HEK293T (cell line): ENCODE data around the gene HEXIM1.

Experiments
- CTCF ChIA-PET: fragments of 350-600 bp; formaldehyde crosslinking; extraction: SDS; loops from one replicate; lab custom pipeline; 2021; ENCODE audit warnings: antibody characterized with exemption, inconsistent platforms; lab: Yijun Ruan, JAX
- POLR2A ChIA-PET: fragments of 350-600 bp; formaldehyde crosslinking; extraction: SDS; loops from one replicate; lab custom pipeline; 2020; ENCODE audit warnings: antibody characterized with exemption, inconsistent platforms; lab: Yijun Ruan, JAX
- DNase-seq: peaks from one replicate; pipeline ENCODE4 v3.0.0; 2012; ENCODE audit warnings: mixed read lengths; ENCODE audit errors: extremely low spot score
- ARNT ChIP-seq: fragments of 450-650 bp; IDR thresholded peaks from 2 replicates; pipeline ENCODE4 v1.6.1; 2017; ENCODE audit warnings: mild to moderate bottlenecking
- BHLHE40 ChIP-seq: fragments of 450-650 bp; IDR thresholded peaks from 2 replicates; pipeline ENCODE4 v1.6.1; 2016; ENCODE audit warnings: mild to moderate bottlenecking, moderate library complexity, borderline replicate concordance
- CTBP1 ChIP-seq: fragments of 450-650 bp; IDR thresholded peaks from 2 replicates; pipeline ENCODE4 v1.6.1; 2016; ENCODE audit warnings: borderline replicate concordance
- ELF4 ChIP-seq: fragments of 450-650 bp; IDR thresholded peaks from 2 replicates; pipeline ENCODE4 v1.6.1; 2017; ENCODE audit warnings: antibody characterized with exemption
- FOXA1 ChIP-seq: fragments of 450-650 bp; IDR thresholded peaks from 2 replicates; pipeline ENCODE4 v1.6.1; 2016; ENCODE audit warnings: mild to moderate bottlenecking
- FOXK2 ChIP-seq: fragments of 450-650 bp; IDR thresholded peaks from 2 replicates; pipeline ENCODE4 v1.6.1; 2016; ENCODE audit warnings: mild to moderate bottlenecking
- FOXM1 ChIP-seq: fragments of 450-650 bp; IDR thresholded peaks from 2 replicates; pipeline ENCODE4 v1.6.1; 2017; ENCODE audit warnings: mild to moderate bottlenecking, borderline replicate concordance
- HDGF ChIP-seq: fragments of 450-650 bp; IDR thresholded peaks from 2 replicates; pipeline ENCODE4 v1.6.1; 2017; ENCODE audit warnings: antibody characterized with exemption, borderline replicate concordance
- L3MBTL2 ChIP-seq: fragments of 450-650 bp; conservative IDR thresholded peaks from 2 replicates; pipeline ENCODE4 v1.6.1; 2016; ENCODE audit warnings: mild to moderate bottlenecking
- LEF1 ChIP-seq: fragments of 450-650 bp; IDR thresholded peaks from 2 replicates; pipeline ENCODE4 v1.6.1; 2017; ENCODE audit warnings: mild to moderate bottlenecking, borderline replicate concordance
- NFRKB ChIP-seq: fragments of 450-650 bp; IDR thresholded peaks from 2 replicates; pipeline ENCODE4 v1.6.1; 2016; ENCODE audit warnings: mild to moderate bottlenecking, moderate library complexity
- PKNOX1 ChIP-seq: fragments of 450-650 bp; IDR thresholded peaks from 2 replicates; pipeline ENCODE4 v1.6.1; 2016
- SP1 ChIP-seq: fragments of 450-650 bp; IDR thresholded peaks from 2 replicates; pipeline ENCODE4 v1.6.1; 2017
- SUZ12 ChIP-seq: fragments of 450-650 bp; IDR thresholded peaks from 2 replicates; pipeline ENCODE4 v1.6.1; 2016; ENCODE audit warnings: mild to moderate bottlenecking
- TARDBP ChIP-seq: fragments of 450-650 bp; IDR thresholded peaks from 2 replicates; pipeline ENCODE4 v1.6.1; 2016
- ZNF384 ChIP-seq: fragments of 450-650 bp; IDR thresholded peaks from 2 replicates; pipeline ENCODE4 v1.6.1; 2016

The HEXIM1 gene

GRCh38 chr17:45128989-45129388 lies 19.3 kb upstream of the HEXIM1 start:
- DNase-seq = no peak
- TF ChIP-seq ZNF384 (no peak), ARNT (no peak), BHLHE40 (no peak), SP1 (no peak), TARDBP (no peak), PKNOX1 (no peak), NFRKB (no peak), SUZ12 (no peak), FOXM1 (no peak), ELF4 (no peak), CTBP1 (no peak), FOXA1 (no peak)
- POLR2A ChIA-PET = interaction anchor here (0.7 to 1.1 kb wide), 2 partner anchors 25 to 721 kb away, joined by 3 read pairs; no protein-coding TSS in a partner anchor
- CTCF ChIA-PET = interaction anchor here (1.1 kb wide), 1 partner anchor 15 kb away, joined by 3 read pairs; no protein-coding TSS in a partner anchor

GRCh38 chr17:45129426-45129939 lies 18.8 kb upstream of the HEXIM1 start:
- CTCF ChIA-PET = interaction anchor here (1.1 kb wide), 2 partner anchors 15 to 68 kb away, joined by 3 read pairs; no protein-coding TSS in a partner anchor
- no peak for DNase-seq
- TF ChIP-seq ZNF384 (no peak), ELF4 (no peak), FOXK2 (no peak), SP1 (no peak), FOXM1 (no peak), CTBP1 (no peak), LEF1 (no peak), HDGF (no peak), L3MBTL2 (no peak; the same call in 1 of the 2 replicates), PKNOX1 (no peak), NFRKB (no peak), SUZ12 (no peak), ARNT (no peak)
- POLR2A ChIA-PET = interaction anchor here (0.7 to 1.1 kb wide), 2 partner anchors 26 to 720 kb away, joined by 3 read pairs; no protein-coding TSS in a partner anchor

- no peak for DNase-seq
- TF ChIP-seq FOXA1 = no peak
- TF ChIP-seq BHLHE40 = no peak
- no peak for TF ChIP-seq ARNT
- TF ChIP-seq L3MBTL2 = no peak
- TF ChIP-seq PKNOX1 = no peak
- no peak for TF ChIP-seq FOXK2
- TF ChIP-seq ZNF384 = no peak
- no peak for TF ChIP-seq SUZ12
- TF ChIP-seq NFRKB = no peak
- TF ChIP-seq LEF1 = no peak
- no peak for TF ChIP-seq SP1
- no peak for TF ChIP-seq CTBP1
- TF ChIP-seq ELF4 = no peak
- no peak for TF ChIP-seq HDGF
- TF ChIP-seq TARDBP = no peak
- TF ChIP-seq FOXM1 = no peak
- ChIA-PET CTCF (interaction anchor here (1.1 kb wide), 2 partner anchors 16 to 68 kb away, joined by 3 read pairs; no protein-coding TSS in a partner anchor), POLR2A (interaction anchor here (1.1 kb wide), 1 partner anchor 26 kb away, joined by 3 read pairs; no protein-coding TSS in a partner anchor)
Measured at GRCh38 chr17:45129940-45130680, 18.2 kb upstream of the HEXIM1 start.

GRCh38 chr17:45130681-45131615 lies 17.3 kb upstream of the HEXIM1 start:
- no peak for TF ChIP-seq ZNF384
- no peak for TF ChIP-seq FOXA1
- no peak for TF ChIP-seq ELF4
- no peak for TF ChIP-seq CTBP1
- no peak for TF ChIP-seq SP1
- no peak for TF ChIP-seq TARDBP
- TF ChIP-seq L3MBTL2 = no peak
- TF ChIP-seq BHLHE40 = no peak
- DNase-seq = no peak
- ChIA-PET CTCF (interaction anchor here (1.1 to 1.6 kb wide), 2 partner anchors 26 to 67 kb away, joined by 3 read pairs; no protein-coding TSS in a partner anchor), POLR2A (interaction anchor here (1.0 kb wide), 2 partner anchors 17 to 18 kb away, joined by 4 to 6 read pairs; partner anchors contain the start of gene HEXIM1)
